Right hindlimb (tissue), 1 donor: ENCODE data around the gene GOLGA6L26.
"Not testable (repeated sequence)": the region's sequence is repeated elsewhere in the genome, so short reads cannot be mapped to it uniquely, and the experiment has no call there.

ENCODE experiments used
- DNase-seq: peaks from one replicate; pipeline ENCODE4 v3.0.0-alpha.2; 2018

GOLGA6L26 gene, protein sequence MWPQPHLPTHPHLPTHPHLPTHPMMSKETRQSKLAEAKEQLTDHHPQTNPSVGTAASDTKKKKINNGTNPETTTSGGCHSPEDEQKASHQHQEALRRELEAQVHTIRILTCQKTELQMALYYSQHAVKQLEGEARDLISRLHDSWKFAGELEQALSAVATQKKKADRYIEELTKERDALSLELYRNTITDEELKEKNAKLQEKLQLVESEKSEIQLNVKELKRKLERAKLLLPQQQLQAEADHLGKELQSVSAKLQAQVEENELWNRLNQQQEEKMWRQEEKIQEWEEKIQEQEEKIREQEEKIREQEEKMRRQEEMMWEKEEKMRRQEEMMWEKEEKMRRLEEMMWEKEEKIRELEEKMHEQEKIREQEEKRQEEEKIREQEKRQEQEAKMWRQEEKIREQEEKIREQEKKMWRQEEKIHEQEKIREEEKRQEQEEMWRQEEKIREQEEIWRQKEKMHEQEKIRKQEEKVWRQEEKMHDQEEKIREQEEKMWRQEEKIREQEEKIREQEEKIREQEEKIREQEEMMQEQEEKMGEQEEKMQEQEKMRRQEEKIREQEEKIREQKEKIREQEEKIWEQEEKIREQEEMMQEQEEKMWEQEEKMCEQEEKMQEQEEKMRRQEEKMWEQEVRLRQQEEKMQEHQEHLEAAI

DNA sequence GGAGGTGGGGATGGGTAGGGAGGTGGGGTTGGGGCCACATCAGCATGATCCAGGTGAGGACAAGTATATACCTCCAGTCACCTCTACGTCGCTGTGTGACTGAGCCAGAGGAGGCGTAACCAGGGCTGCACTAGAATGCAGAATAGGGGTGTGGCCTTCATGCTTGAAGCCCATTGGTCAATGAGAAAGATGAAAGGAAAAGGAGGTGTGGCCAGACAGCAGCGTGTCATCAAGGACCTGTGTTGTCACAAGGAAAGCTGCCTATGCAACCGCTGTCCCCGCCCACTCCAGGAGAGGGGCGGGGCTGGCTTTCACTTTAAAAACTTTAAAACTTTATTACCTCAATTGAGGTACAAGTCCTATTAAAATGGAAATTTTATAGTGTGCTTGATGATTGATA is at the start of gene GOLGA6L26:
Gene GOLGA6L26 (minus strand): TSS at position 101 of the 400 bp plus-strand sequence. CDS start 61 bp downstream, at position 40.
- DNase-seq = not testable (repeated sequence)

DNA sequence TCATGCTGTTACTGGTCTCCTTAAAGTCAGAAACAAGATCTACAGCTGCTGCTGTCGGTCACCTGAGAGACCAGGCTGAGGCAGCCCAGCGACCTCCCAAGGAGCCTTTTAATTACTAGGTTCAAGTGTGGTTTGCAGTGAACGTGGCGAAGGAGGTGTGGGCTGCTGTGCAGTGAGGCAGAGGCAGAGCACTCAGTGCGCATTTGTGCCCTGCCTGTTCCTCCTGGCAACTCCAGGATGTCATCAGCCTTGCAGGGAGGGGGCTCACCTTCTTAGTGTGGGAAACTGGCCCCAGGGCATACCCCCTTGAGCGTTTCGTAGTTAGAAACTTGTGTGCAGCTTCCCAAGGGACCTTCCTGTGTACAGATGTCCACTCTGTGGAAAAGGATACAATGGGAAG is 47.2 kb upstream of the GOLGA6L26 start:
- DNase-seq = not testable (repeated sequence)

DNA sequence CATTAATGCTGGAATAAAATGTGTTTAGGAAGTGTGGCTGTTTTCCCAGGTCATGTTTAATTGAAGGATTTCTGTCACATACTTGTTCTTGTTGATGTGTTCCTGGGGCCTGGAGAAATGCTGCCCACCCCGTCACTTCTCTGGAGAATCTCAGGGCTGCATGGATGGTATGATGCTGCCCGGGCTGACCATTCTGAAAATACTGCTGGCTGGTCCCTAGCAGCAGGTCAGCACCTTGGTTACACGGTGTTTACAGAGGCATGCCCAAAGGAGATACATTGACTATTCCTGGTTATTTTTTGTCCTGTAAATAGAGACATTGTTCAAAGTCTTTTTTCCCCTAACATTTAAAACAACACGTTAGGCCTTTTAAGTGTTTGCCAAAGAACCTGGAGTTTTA is 46.7 kb upstream of the GOLGA6L26 start:
- not testable (repeated sequence) for DNase-seq

DNA sequence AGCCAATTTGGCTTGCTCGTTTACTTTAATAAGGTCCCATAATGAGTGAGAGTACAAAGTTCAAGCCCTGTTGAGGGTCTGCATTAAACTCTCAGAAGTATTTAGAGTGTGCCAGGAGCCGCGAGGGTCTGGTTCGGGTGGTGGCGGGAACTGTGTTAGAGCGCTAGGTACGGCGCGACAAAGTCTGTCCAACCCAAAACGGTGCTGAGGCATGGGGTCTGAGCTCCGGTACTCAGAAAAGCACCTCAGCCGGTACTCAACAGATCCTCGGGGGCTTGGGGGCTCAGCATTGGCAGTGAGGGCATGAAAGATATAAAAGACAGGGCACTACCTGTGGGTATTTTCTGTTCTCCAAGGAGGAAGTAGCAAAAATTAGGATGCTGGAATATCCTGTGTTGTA is 45.0 kb upstream of the GOLGA6L26 start:
- not testable (repeated sequence) for DNase-seq

DNA sequence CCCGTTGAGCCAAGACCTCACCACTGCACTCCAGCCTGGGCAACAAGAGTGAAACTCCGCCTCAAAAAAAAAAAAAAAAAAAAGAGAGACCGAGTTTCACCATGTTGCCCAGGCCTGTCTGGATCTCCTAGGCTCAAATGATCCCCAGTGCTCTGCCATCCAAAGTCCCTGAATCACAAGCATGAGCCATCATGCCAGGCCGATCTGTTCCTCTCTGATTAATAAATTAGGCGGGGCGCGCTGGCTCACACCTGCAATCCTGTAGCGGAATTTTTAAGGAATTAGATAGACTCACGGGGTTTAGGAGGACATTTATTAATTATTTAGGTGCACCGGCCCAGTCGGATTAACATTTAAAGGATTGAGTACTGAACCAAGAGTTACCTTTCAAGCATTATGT is 40.2 kb upstream of the GOLGA6L26 start:
- DNase-seq = not testable (repeated sequence)

DNA sequence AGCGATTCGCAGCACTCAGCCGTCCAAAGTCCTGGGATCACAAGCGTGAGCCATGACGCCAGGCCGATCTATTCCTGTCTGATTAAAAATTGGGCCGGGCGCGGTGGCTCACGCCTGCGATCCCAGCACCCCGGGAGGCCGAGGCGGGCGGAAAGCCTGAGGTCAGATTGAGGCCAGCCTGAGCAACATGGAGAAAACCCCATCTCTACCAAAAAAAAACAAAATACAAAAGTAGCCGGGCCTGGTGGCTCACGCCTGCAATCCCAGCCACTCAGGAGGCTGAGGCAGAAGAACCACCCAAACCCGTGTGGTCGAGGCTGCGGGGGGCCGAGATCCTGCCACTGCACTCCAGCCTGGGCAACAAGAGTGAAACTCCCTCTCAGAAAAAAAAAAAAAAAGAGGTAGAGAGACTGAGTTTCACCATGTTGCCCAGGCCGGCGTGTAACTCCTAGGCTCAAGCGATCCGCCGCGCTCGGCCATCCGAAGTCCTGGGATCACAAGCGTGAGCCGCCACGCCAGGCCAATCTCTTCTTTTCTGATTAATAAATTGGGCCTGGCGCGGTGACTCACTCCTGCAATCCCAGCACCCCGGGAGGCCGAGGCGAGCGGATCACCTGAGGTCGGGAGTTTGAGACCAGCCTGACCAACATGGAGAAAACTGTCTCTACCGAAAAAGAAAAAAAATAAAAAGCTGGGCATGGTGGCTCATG is 39.0 kb upstream of the GOLGA6L26 start:
- DNase-seq = not testable (repeated sequence)

DNA sequence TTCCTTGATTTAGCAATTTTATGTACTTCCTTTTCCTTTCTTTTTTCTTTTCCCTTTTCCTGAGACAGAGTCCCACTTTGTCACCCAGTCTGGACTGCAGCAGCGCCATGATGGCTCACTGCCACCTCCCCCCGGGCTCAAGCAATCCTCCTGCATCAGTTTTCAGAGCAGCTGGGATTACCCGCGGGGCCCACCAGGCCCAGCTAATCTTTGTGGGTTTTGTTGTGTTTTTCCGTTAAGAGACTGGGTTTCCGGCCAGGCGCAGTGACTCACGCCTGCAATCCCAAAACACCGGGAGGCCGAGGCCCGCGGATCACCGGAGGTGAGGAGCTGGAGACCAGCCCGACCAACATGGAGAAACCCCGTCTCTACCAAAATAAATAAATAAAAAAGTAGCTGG is 38.3 kb upstream of the GOLGA6L26 start:
- DNase-seq = no peak

DNA sequence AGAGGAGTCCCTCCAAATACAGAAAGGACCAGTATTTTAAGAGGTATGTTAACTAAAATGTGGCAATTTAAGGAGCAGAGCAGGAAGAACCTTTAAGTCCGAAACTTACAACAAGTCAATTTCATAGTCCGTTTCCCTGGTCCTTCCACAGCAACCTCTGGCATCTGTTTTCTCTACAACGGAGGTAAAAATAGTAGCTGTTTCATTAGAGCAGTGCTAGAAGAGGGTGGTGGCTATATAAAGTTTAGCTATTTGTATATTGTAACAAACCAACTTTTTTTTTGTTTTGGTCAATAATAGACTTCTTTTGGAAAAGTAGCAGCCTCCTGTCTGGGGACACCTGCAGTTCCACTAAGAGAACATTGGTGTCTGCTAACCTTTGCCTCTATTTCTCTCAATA is 37.9 kb upstream of the GOLGA6L26 start:
- not testable (repeated sequence) for DNase-seq

DNA sequence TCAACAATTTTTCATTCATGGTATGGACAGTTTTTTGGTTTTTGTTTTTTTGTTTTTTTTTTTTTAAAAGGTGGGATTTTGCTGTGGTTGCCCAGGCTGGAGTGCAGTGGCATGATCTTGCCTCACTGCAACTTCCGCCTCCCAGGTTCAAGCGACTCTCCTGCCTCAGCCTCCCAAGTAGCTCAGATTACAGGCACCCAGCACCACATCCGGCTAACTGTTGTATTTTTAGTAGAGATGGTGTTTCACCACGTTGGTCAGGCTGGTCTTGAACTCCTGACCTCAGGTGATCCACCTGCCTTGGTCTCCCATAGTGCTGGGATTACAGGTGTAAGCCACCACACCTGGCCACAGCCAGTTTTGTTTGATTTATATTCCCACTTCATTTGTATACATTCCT is 37.1 kb upstream of the GOLGA6L26 start:
- not testable (repeated sequence) for DNase-seq

DNA sequence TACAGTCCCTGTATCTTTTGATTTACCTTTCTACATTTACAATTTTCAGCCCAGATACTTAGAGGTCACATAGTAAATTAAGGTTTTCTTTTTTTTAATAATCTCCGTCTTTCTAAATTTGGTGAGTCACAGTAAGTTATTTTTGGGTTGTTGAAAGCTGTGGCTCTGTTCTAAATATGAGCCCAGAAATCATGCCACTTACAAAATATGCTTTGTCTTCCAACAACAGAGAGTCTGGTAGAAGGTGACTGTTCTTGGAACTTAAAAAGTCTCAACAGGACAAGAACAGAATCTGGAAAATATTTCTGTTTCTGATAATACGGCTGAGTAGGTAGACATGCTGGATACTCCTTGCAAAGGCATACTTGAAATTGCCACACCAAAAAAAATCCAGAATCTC is 36.6 kb upstream of the GOLGA6L26 start:
- DNase-seq = no peak

DNA sequence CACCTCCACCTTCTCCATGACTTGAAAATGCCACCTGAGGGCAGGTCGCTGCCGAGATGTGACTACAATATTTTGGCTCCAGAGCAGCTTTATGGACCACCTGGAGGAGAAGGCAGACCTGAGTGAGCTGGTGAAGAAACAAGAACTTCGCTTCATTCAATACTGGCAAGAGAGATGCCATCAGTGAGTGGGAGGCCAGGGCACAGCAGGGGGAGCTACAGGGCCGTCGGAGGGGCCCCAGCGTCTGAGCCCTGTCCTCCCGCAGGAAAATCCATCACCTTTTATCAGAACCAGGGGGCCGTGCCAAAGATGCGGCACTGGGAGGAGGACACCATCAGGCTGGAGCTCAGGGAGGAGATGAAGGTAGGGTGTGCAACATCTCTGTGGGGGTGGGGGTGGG is 30.3 kb upstream of the GOLGA6L26 start:
- not testable (repeated sequence) for DNase-seq

DNA sequence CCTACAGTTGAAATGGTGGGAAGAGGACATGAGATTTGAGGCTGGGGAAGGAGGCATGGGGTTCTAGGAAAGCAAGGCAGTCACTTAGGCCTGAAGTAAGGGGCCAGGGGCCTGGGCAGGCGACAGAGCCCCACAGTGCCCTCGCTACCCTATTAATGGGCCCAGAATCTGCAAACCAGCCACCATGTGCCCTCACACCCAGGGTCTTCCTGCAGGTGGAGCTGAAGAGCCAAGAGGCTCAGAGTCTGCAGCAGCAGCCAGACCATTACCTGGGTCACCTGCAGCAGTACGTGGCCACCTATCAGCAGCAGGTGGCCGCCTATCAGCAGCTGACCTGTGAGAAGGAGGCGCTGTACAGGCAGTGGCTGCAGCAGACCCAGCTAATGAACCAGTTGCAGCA is 28.6 kb upstream of the GOLGA6L26 start:
- not testable (repeated sequence) for DNase-seq

DNA sequence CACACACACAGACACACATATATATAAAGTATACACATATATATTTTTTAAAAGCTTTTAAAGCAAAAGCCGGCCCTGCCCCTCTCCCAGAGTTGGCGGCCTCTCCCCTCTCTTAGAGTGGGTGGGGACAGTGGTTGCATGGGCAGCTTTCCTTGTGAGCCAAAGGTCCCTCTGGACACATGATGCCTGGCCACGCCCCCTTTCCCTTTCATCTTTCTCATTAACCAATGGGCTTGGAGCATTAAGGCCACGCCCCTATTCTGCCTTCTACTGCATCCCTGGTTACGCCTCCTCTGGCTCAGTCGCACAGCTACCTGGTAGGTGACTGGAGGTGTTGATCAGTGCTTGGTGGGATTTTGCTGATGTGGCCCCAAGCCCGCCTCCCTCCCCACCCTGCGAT is 20.5 kb upstream of the GOLGA6L26 start, which contains the start of gene GOLGA8S:
Gene GOLGA8S (plus strand): TSS at position 301 of the 400 bp plus-strand sequence. CDS start 62 bp downstream, at position 363.
- not testable (repeated sequence) for DNase-seq

DNA sequence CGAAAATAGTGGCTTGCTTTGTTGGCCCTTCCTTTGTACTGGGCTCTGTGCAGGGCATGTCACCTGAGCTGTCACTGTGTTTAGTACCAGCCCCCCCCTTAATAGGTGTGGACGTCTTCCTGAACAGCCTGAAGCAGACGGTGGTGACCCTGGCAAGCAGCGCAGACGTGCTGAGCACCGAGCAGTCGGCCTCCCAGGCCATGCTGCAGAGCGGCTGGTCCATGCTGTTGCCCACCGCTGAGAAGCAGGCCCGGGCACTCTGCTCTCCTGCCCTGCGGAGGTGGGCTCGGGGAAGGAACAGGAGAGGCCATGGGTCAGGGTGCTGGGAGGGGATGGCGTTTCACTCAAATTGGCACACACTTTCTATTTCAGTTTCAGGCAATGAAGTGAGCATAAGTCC is 22.8 kb downstream of the GOLGA6L26 start:
- DNase-seq = not testable (repeated sequence)

DNA sequence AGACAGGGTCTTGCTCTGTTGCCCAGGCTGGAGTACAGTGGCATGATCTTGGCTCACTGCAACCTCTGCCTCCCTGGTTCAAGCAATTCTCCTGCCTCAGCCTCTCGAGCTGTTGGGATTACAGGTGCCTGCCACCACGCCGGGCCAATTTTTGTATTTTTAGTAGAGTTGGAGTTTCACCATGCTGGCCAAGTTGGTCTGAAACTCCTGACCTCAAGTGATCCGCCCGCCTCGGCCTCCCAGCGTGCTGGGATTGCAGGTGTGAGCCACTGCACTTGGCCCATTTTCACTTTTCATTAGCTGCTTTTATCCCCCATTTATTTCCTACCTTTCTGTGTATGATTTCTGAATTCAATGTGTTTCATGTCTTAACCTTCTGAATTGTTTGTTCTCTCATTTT is 28.1 kb downstream of the GOLGA6L26 start:
- DNase-seq = not testable (repeated sequence)

DNA sequence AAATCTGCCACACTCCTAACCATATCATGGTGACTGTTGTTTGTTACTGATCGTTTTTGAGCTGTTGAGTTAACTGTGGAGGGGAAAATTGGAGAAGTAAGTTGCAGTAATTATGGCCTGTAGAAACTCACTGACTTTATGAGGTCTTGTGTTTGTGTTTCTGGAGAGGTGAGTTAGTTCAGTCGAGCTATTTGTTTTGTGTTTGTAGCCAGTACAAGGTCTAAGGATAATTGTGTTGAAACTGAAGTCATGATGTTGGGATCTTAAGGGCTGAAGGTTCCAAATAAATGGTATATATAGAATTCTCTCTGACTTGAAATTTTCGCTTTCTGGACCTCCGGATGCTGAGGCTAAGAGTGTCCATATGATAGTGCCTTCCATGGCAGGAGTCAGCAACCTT is 29.2 kb downstream of the GOLGA6L26 start:
- not testable (repeated sequence) for DNase-seq

DNA sequence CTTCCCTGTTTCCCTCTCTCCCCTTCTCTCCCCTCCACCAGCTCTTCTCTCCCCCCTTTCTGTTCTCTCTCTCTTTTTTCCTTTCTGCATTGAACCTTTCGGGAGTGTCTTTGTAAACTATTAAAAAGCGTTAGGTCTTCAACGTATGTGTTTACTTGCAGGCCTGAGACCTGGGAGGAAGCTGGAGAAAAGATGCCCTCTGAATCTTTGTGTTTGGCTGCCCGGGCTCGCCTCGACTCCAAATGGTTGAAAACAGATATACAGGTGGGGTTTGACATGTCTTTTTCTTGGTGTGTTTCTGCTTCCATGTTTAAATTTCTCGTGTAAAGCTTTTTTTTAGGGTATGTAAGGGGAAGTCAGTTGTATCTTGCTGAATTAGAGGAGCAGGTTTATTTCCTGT is 29.7 kb downstream of the GOLGA6L26 start:
- not testable (repeated sequence) for DNase-seq

DNA sequence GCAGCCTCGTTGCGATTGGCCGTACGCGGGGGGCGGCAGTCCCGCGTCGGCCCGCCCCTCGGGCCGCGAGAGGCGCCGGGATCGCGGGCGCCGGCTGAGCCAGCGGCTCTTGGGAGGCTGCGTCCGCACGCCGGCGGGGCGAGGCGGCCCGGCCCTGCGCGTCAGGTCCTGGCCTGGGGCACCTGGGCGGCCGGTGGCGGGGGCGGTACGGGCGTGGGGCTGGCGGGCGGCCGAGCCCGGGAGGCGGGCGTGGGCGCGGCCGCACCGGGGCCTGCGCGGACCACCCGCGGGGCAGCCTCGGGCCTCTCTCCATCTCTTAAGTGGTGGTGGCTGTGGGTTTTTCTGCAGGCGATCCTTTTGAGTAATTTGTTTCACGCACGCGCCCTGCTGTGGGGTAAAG is 30.3 kb downstream of the GOLGA6L26 start:
- DNase-seq = peak; percentile 42

DNA sequence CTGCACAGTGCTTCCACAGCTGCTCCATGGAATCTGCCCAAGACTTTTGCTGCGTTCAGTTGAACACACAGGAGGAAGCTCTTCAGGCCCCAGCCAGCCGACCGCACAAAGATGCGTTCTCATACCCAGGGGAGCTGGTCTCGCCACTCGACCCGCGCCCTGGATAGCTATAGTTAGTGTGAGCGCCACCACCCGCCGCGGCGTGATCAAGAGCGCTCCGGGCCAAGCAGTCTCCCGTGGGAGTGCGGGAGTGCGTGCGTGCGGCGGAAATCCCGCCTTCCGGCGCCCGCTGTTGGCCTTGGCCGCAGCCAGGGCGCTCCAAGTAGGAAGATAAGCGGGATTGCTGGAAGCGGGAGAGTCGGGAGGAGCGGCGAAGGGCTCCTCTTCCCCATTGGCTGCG is 30.8 kb downstream of the GOLGA6L26 start:
- DNase-seq = not testable (repeated sequence)
